ENCODE data around the gene GJB2.

The GJB2 gene

DNA sequence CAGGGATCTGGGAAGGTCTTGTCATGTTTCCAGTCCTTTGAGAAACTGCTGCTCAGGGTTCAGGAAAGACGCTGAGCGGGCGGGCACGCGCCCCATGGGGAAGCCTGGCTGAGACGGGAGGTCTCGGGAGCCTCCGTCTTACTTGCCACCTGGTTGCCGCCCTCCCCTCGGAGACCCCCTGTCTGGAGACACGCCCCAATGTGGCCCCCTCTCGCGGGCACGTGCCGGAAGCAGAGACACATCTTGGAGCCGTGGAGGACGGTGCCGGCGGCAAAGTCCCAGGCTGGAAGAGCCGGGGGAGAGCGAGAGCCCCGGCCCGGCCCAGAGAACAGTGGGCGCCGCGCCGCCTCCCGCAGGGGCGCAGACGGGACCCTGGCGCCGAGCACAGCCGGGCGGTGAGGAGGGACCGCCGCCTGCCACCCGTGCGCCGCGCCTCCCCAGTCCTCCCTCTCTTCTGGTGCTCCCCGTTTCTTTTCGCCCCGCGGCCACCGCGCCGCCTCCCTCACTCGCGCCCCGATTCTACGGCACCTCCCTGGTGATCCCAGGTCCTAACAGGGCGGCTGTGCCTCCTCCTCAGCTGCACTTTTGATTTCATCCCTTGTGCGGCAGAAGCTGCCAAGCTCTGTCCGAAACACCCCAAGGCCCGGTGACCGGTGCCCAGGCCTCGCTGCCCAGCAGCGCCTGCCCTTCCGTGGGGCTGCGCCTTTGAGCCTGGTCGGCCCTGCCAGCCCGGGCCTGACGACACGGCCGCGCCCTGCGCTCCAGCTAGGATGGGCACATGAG is 15.5 kb downstream of the GJB2 start:
- in situ Hi-C loops (cut with MboI; ENCODE audit: low pct_unique_long_range_greater_than_20kb, low sequenced_read_pairs, unreplicated experiment), result loop anchor here (25.0 kb wide), 2 partner anchors 660 to 735 kb away; partner anchors contain the start of gene XPO4
- TF ChIP-seq, protein P1, sequence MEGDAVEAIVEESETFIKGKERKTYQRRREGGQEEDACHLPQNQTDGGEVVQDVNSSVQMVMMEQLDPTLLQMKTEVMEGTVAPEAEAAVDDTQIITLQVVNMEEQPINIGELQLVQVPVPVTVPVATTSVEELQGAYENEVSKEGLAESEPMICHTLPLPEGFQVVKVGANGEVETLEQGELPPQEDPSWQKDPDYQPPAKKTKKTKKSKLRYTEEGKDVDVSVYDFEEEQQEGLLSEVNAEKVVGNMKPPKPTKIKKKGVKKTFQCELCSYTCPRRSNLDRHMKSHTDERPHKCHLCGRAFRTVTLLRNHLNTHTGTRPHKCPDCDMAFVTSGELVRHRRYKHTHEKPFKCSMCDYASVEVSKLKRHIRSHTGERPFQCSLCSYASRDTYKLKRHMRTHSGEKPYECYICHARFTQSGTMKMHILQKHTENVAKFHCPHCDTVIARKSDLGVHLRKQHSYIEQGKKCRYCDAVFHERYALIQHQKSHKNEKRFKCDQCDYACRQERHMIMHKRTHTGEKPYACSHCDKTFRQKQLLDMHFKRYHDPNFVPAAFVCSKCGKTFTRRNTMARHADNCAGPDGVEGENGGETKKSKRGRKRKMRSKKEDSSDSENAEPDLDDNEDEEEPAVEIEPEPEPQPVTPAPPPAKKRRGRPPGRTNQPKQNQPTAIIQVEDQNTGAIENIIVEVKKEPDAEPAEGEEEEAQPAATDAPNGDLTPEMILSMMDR (IDR thresholded peaks at IDR 0.05; ENCODE audit: extremely low read depth, insufficient read depth, missing control alignments), result no peak
- DNase-seq (ENCODE audit: low spot score), result no peak

DNA sequence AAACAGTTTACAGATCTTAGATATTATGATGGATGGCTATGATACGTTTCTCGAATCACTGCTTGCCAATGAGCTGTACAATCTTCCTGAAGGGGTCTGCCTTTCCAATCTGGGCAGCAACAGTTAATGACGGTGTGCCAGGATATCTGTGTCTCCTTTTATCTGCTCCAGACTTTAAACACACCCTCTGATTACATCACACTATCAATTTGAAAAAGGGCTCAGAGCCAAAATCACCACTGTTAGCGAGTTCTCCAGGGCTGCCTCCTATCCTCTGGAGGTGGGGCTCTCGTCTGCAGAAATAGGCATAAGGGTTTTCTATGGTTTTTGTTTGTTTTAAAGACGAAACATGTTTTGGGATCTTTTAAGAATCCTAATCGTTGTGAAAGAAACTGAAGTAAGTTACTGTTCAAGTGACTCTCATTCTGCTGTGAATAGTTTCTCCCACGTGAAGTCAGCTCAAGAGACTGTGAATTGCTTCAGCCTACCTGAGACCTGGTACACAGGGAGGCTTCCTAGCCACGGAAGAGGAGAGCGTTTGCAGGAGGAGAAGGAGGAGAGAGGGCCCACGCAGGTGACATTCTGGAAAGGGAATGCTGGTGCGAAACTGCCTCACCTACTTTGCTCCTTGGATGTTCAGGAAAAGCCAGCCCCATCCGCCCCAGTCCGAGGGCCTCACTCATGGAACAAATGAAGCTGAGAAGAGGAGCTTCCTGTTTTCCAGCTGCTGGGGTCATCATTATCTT is 16.7 kb downstream of the GJB2 start:
- DNase-seq (ENCODE audit: low spot score), result no peak
- TF ChIP-seq, protein P1 (IDR thresholded peaks at IDR 0.05; ENCODE audit: extremely low read depth, insufficient read depth, missing control alignments), result no peak
- in situ Hi-C loops (cut with MboI; ENCODE audit: low pct_unique_long_range_greater_than_20kb, low sequenced_read_pairs, unreplicated experiment), result loop anchor here (25.0 kb wide), 2 partner anchors 661 to 736 kb away; partner anchors contain the start of gene XPO4

DNA sequence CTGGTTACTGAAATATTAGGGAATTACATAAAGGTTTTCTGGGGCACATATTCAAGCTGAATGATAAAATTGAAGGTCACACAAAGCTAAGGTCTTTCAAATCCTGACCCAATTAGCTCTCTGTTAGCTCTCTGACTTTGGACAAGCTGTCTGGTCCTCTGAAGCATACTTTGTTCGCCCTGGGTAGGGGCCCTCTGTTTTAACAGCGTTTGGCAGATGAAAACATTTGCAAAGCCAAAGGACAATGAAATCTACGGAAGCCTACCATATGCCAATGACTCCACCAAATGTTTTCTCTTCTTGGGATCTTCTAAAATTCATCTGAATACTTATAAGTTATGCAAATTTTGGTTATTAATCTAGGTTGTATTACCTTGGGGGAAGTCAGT is 17.3 kb downstream of the GJB2 start:
- TF ChIP-seq, protein P1 (IDR thresholded peaks at IDR 0.05; ENCODE audit: extremely low read depth, insufficient read depth, missing control alignments), result no peak
- no peak for DNase-seq (ENCODE audit: low spot score)
- in situ Hi-C loops (cut with MboI; ENCODE audit: low pct_unique_long_range_greater_than_20kb, low sequenced_read_pairs, unreplicated experiment), result loop anchor here (25.0 kb wide), 2 partner anchors 662 to 737 kb away; partner anchors contain the start of gene XPO4

DNA sequence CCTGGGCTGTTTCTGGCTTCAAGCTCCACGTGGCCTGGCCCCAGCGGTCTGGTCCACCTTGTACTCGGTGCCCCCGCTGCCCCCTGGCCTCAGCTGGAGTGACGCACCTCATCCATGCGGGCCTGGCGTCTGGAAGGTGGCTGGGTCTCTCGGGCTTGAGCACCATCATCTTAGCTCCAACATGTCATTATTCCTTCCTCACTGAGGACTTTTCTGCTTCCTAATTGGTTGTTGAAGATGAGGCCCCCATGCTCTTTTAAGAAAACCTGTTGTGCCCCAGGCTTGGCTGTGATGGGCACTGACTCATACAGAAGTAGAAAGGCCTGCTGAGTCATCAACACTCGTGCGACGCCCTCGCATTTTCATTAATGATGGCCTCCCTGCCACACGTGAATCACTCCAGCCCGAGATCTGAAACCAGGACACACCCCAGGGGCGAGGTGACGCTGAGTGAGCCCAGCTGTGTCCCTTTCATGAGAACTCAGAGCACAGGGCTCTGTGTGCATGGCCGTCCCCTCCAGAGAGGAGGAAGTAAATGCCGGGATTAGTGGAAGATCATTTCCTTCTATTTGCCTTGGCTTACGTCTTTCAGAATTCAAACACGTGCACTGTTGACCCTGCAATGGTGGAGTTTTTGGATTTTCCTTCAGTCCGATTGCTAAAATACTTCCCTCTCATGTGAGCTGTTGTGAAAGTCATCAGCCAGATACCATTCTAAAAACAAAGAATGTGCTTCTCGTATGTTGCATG is 17.9 kb downstream of the GJB2 start:
- in situ Hi-C loops (cut with MboI; ENCODE audit: low pct_unique_long_range_greater_than_20kb, low sequenced_read_pairs, unreplicated experiment), result loop anchor here (25.0 kb wide), 2 partner anchors 662 to 737 kb away; partner anchors contain the start of gene XPO4
- DNase-seq (ENCODE audit: low spot score), result peak; percentile 69
- TF ChIP-seq, protein P1 (IDR thresholded peaks at IDR 0.05; ENCODE audit: extremely low read depth, insufficient read depth, missing control alignments), result no peak

DNA sequence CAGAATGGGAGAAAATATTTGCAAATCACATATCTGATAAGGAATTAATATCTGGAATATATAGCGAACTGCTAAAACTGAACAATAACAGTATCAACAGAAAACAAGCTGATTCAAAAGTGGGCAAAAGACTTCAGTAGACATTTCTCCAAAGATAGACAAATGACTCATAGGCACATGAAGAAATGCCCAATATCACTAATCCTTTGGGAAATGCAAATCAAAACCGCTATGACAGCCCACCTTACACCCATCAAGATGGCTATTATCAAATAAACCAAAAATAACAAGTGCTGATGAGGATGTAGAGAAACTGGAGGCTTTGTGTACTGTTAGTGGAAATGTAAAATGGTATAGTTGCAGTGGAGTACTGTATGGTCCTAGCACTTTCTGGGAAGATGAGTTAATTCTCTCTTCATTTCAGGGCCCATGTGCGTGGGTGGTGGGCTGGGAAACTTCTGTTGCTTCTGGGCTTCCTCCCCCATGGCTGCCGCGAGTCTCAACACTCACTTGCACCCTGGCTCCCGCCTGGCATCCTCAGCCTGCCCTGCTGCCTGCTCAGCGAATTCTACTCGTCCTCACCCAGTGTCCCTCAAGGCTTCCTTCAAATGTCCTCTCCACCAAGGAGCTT is 19.5 kb downstream of the GJB2 start:
- in situ Hi-C loops (cut with MboI; ENCODE audit: low pct_unique_long_range_greater_than_20kb, low sequenced_read_pairs, unreplicated experiment), result no loop called here
- TF ChIP-seq, protein P1 (IDR thresholded peaks at IDR 0.05; ENCODE audit: extremely low read depth, insufficient read depth, missing control alignments), result no peak
- no peak for DNase-seq (ENCODE audit: low spot score)

DNA sequence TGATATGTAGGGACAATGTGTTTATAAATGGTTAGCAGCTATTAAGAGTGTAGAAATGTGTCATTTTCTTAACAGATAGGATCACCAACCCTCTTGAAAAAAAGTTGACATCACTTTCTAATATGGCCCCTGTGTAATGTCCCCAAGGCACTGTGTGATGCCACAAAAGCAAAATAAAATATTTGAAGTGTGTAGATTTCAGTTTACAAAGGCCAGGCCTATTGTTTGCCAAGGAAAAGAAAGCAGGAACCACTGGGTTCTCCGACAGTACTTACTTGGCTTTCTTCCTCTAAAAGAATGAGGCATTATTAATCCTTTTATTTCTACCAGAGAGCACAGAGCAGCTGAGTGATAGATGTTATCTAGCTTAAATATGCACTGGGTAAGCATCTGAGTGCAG is 21.4 kb downstream of the GJB2 start:
- in situ Hi-C loops (cut with MboI; ENCODE audit: low pct_unique_long_range_greater_than_20kb, low sequenced_read_pairs, unreplicated experiment), result no loop called here
- no peak for DNase-seq (ENCODE audit: low spot score)
- TF ChIP-seq, protein P1 (IDR thresholded peaks at IDR 0.05; ENCODE audit: extremely low read depth, insufficient read depth, missing control alignments), result no peak
